WTC11 (cell line): ENCODE measurements around the gene FASTK.

ENCODE experiments used
- ATF3 ChIP-seq: sonication (generic); formaldehyde crosslinking; conservative IDR thresholded peaks from 2 replicates; pipeline ENCODE4 v1.8.1; 2022; ENCODE audit warnings: mild to moderate bottlenecking, missing genetic modification reagents
- CTCF ChIP-seq: fragments of 200-600 bp; IDR thresholded peaks from 2 replicates; pipeline ENCODE4 v1.8.0; 2022; ENCODE audit warnings: antibody characterized with exemption
- ETV6 ChIP-seq: sonication (generic); formaldehyde crosslinking; IDR thresholded peaks from 2 replicates; pipeline ENCODE4 v1.8.1; 2022; ENCODE audit warnings: mild to moderate bottlenecking, missing genetic modification reagents
- HMGXB4 ChIP-seq: sonication (generic); formaldehyde crosslinking; IDR thresholded peaks from 2 replicates; pipeline ENCODE4 v1.8.1; 2023; ENCODE audit warnings: mild to moderate bottlenecking, moderate library complexity, missing genetic modification reagents
- IRF2 ChIP-seq: sonication (generic); formaldehyde crosslinking; IDR thresholded peaks from 2 replicates; pipeline ENCODE4 v1.8.0; 2022; ENCODE audit warnings: low read depth, missing genetic modification reagents, borderline replicate concordance
- MAX ChIP-seq: sonication (generic); formaldehyde crosslinking; IDR thresholded peaks from 2 replicates; pipeline ENCODE4 v1.8.0; 2022; ENCODE audit warnings: mild to moderate bottlenecking, missing genetic modification reagents
- SOX15 ChIP-seq: fragments of 250-450 bp; sonication (Bioruptor Pico); IDR thresholded peaks from 2 replicates; pipeline ENCODE4 v1.9.0; 2021; ENCODE audit warnings: mild to moderate bottlenecking
- USF1 ChIP-seq: sonication (generic); formaldehyde crosslinking; IDR thresholded peaks from 2 replicates; pipeline ENCODE4 v1.8.0; 2022; ENCODE audit warnings: mild to moderate bottlenecking, missing genetic modification reagents
- USF2 ChIP-seq: sonication (generic); formaldehyde crosslinking; IDR thresholded peaks from 2 replicates; pipeline ENCODE4 v1.8.1; 2023; ENCODE audit warnings: mild to moderate bottlenecking, missing genetic modification reagents, moderate library complexity
- ZNF532 ChIP-seq: fragments of 250-450 bp; sonication (Bioruptor Pico); IDR thresholded peaks from 2 replicates; pipeline ENCODE4 v1.9.0; 2021; ENCODE audit warnings: mild to moderate bottlenecking, borderline replicate concordance

GRCh38 chr7:151119902-151120301, 39.3 kb upstream of the FASTK start:
- TF ChIP-seq ETV6 (CRISPR knock-in tag) (no peak), USF2 (CRISPR knock-in tag) (no peak), IRF2 (CRISPR knock-in tag) (no peak), USF1 (no peak), CTCF (no peak), ZNF532 (CRISPR knock-in tag) (no peak), HMGXB4 (CRISPR knock-in tag) (no peak), ATF3 (CRISPR knock-in tag) (no peak), MAX (CRISPR knock-in tag) (no peak), SOX15 (CRISPR knock-in tag) (no peak)
